ENCODE results near the gene NODAL.

NODAL gene

GRCh38 chr10:70432561-70433263 is 8.8 kb downstream of the NODAL start:
- no peak for DNase-seq

GRCh38 chr10:70432101-70432500 is 9.4 kb downstream of the NODAL start:
- DNase-seq, result no peak

GRCh38 chr10:70430493-70431445 is 10.7 kb downstream of the NODAL start:
- no peak for DNase-seq

GRCh38 chr10:70426823-70427222 is 14.7 kb downstream of the NODAL start:
- DNase-seq, result no peak

GRCh38 chr10:70425096-70425495 is 16.4 kb downstream of the NODAL start:
- DNase-seq, result no peak

- no peak for DNase-seq
Measured at GRCh38 chr10:70424320-70424719, 17.2 kb downstream of the NODAL start.

GRCh38 chr10:70418713-70419112 is 22.8 kb downstream of the NODAL start:
- DNase-seq, result no peak

GRCh38 chr10:70418229-70418628 is 23.3 kb downstream of the NODAL start:
- no peak for DNase-seq

- no peak for DNase-seq
Measured at GRCh38 chr10:70417568-70417967, 23.9 kb downstream of the NODAL start.

GRCh38 chr10:70412356-70412755 is 29.1 kb downstream of the NODAL start:
- no peak for DNase-seq

- no peak for DNase-seq
Measured at GRCh38 chr10:70410608-70411007, 30.9 kb downstream of the NODAL start.

- DNase-seq, result no peak
Measured at GRCh38 chr10:70409772-70410171, 31.7 kb downstream of the NODAL start.

GRCh38 chr10:70405037-70405824 is 36.2 kb downstream of the NODAL start:
- no peak for DNase-seq

GRCh38 chr10:70404787-70405036 is 36.8 kb downstream of the NODAL start:
- DNase-seq, result no peak

GRCh38 chr10:70404036-70404786 is 37.3 kb downstream of the NODAL start, which contains the start of gene EIF4EBP2:
EIF4EBP2 (plus strand) TSS chr10:70404145; CDS start chr10:70404402, 257 bp downstream.
- DNase-seq, result peak; percentile 76

GRCh38 chr10:70403483-70404035 is 37.9 kb downstream of the NODAL start:
- DNase-seq, result no peak

- DNase-seq, result no peak
Measured at GRCh38 chr10:70399177-70399576, 42.3 kb downstream of the NODAL start.

GRCh38 chr10:70396140-70396539 is 45.3 kb downstream of the NODAL start:
- no peak for DNase-seq

- DNase-seq, result no peak
Measured at GRCh38 chr10:70391654-70392053, 49.8 kb downstream of the NODAL start.
